ENCODE data around the gene GNL3L.

DNA sequence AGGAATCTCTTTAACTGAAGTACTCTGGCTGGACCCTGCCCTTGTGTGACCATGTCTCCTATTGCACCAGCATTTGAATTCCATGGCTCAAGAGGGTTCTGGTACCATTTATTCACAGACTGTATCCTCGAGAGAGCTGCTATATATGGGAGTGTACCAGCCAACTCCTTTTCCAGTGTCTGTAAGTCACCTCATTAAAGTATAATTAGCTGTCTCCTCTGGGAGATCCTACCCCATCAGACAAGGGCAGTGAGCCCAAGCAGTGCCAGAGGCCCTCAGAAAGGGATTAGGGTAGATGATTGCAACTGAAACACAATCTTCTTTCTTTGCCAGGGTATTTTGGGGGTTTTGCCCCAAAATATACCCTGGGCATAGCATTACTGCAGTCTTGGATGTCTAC is 31.6 kb downstream of the GNL3L start:
- TF ChIP-seq, protein P1, sequence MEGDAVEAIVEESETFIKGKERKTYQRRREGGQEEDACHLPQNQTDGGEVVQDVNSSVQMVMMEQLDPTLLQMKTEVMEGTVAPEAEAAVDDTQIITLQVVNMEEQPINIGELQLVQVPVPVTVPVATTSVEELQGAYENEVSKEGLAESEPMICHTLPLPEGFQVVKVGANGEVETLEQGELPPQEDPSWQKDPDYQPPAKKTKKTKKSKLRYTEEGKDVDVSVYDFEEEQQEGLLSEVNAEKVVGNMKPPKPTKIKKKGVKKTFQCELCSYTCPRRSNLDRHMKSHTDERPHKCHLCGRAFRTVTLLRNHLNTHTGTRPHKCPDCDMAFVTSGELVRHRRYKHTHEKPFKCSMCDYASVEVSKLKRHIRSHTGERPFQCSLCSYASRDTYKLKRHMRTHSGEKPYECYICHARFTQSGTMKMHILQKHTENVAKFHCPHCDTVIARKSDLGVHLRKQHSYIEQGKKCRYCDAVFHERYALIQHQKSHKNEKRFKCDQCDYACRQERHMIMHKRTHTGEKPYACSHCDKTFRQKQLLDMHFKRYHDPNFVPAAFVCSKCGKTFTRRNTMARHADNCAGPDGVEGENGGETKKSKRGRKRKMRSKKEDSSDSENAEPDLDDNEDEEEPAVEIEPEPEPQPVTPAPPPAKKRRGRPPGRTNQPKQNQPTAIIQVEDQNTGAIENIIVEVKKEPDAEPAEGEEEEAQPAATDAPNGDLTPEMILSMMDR (conservative IDR thresholded peaks at IDR 0.05; ENCODE audit: low read length), result no peak
- no peak for TF ChIP-seq EZH2phosphoT487 (IDR thresholded peaks at IDR 0.05; ENCODE audit: borderline replicate concordance)
